ENCODE data around the gene ATAD1.

DNA sequence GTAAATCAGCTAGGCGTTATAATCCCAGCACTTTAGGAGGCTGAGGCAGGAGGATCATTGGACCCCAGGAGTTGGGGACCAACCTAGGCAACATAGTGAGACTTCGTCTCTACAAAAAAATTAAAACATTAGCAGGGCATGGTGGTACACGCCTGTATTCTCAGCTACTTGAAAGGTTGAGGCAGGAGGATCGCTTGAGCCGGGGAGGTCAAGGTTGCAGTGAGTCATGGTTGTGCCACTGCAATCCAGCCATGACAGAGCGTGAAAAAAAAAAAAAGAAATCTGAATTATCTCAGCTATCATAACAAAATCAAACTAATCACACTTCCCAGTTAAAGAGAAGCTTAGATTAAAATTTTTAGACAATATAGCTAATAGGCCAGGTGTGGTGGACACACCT, 35.3 kb downstream of the ATAD1 start:
- TF ChIP-seq NFE2L2 (IDR thresholded peaks at IDR 0.05; ENCODE audit: low read depth, low read length) (no peak), POLR2A (IDR thresholded peaks at IDR 0.05; ENCODE audit: low read depth, low read length) (no peak), CEBPB (IDR thresholded peaks at IDR 0.05; ENCODE audit: low read depth, low read length) (no peak)
- TF ChIP-seq, protein P1, sequence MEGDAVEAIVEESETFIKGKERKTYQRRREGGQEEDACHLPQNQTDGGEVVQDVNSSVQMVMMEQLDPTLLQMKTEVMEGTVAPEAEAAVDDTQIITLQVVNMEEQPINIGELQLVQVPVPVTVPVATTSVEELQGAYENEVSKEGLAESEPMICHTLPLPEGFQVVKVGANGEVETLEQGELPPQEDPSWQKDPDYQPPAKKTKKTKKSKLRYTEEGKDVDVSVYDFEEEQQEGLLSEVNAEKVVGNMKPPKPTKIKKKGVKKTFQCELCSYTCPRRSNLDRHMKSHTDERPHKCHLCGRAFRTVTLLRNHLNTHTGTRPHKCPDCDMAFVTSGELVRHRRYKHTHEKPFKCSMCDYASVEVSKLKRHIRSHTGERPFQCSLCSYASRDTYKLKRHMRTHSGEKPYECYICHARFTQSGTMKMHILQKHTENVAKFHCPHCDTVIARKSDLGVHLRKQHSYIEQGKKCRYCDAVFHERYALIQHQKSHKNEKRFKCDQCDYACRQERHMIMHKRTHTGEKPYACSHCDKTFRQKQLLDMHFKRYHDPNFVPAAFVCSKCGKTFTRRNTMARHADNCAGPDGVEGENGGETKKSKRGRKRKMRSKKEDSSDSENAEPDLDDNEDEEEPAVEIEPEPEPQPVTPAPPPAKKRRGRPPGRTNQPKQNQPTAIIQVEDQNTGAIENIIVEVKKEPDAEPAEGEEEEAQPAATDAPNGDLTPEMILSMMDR (conservative IDR thresholded peaks at IDR 0.05; ENCODE audit: low read depth, low read length): no peak

Measured in IMR-90 (cell line).